HG03060 (cell line): ENCODE results near the gene LMX1B.

Experiments
- ATAC-seq: cut with Tn5 transposase; IDR thresholded peaks from one replicate; pipeline ENCODE4 v1.9.1; 2021; ENCODE audit warnings: low read depth, moderate number of reproducible peaks; ENCODE audit not compliant: unreplicated experiment

The LMX1B gene

DNA sequence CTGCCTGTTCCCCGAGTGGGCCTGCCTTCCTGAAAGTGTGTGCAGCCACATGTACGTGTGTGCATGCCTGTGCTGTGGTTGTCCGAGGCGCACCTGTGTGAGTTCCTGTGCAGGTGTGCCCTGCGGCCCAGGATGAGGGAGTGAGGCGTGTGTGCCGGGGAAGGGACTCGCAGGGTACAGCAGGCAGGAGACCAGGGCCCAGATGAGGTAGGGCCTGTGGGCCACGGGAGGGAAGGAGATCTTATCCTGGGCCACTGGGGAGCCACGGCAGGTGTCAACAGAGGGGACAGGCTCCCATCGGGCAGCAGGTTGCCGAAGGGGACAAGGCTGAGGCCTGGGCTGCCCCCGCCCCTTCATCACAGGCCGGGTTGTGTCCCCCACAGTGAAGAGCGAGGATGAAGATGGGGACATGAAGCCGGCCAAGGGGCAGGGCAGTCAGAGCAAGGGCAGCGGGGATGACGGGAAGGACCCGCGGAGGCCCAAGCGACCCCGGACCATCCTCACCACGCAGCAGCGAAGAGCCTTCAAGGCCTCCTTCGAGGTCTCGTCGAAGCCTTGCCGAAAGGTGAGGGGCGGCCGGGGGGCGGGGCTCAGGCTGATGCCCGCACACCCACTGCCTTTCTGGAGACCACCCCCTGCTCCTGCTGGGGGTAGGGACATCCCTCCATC is 79.2 kb downstream of the LMX1B start:
- no peak for ATAC-seq

DNA sequence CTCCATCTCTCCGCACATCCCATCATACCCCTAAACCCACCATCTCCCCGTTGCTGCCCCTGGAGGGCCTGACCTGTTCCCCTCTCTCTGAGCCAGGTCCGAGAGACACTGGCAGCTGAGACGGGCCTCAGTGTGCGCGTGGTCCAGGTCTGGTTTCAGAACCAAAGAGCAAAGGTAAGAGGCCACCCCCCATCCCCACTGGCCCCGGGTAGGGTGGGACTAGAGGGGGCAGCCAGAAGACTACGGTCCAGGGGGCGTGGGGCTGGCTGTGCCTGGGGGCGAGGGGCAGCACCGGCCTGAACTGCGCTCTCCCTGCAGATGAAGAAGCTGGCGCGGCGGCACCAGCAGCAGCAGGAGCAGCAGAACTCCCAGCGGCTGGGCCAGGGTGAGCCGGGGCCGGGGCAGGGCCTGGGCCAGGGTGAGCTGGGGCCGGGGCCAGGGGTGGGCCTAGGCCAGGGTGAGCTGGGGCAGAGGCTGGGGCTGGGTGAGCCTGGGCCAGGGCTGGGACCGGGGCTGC is 79.8 kb downstream of the LMX1B start:
- ATAC-seq, result no peak

DNA sequence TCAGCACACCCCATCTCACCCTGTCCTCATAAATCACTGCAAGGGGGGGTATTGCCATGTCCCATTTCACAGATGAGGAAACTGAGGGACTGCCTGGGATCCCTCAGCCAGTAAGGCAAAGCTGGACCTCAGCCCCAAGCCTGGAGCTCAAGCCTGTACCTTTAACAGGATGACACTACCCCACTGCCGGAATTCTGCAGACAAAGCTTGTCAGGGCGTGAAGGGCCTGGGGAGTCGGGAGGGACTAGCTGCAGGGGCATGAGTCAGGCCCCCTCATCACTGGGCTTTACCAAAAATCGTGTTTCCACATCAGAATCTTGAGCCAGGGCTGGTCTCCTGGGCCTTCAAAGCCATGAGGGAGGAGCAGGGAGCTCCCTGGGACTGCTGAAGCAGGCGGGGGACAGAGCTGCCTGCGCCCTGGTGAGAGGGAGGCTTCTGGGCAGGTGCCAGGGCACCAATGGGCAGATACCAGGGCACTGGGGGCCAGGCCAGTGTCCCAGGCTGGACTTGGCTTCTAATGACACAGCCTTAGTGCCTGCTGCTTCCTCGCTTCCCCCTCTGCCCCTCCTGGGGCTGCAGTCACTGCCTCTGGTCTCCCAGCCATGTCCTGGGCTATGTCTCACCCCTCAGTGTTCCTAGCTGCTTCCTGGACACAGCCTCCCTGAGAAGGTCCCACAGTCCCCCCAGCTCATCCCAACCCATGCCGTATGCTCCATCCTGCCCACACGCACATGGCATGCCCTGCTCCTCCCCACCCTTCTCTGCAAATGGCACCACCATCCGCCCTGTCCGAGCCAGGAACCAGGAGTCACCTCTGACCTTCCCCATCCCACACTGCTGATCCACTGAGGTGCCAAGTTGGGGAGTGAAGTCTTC is 80.7 kb downstream of the LMX1B start:
- no peak for ATAC-seq

DNA sequence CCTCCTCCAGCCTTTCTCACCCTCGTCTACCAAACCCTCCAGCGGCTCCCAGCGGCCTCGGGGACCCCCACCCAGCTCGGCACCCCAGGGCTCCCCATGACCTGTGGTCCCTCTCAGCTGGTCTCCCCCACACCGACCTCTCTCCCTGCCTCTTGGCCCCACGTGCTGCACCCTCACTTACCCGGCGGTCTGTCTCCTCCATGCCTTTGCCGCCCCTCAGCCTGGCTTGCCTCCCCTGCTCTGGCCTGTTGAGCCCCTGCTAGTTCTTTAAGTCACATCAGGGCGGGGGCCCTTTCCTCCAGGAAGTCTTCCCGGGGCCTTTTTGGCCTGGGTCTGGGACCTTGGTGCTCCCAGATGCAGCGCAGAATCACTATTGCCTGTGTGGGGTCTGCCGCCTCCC is 81.5 kb downstream of the LMX1B start:
- no peak for ATAC-seq

DNA sequence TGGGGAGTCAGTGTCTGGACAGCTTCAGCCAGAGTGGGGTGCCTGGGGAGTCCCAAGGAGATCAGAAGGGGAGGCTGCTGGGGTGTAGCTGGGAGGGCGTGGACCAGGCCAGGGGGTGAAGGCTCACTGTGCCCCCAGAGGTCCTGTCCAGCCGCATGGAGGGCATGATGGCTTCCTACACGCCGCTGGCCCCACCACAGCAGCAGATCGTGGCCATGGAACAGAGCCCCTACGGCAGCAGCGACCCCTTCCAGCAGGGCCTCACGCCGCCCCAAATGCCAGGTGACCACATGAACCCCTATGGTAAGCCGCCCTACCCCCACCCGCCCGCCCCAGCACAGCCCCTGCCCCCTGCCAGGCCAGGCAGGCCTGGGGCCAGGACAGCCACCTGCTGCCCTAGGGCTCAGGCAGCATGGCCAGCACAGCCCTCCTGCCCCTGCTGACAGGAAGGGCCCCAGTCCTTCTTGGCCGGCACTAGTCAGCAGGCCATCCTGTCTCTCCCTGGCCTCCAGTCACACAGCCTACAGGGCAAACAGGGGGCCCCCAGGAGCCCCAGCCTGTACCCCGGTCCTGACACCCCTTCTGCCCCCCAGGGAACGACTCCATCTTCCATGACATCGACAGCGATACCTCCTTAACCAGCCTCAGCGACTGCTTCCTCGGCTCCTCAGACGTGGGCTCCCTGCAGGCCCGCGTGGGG is 82.1 kb downstream of the LMX1B start:
- ATAC-seq, result no peak

DNA sequence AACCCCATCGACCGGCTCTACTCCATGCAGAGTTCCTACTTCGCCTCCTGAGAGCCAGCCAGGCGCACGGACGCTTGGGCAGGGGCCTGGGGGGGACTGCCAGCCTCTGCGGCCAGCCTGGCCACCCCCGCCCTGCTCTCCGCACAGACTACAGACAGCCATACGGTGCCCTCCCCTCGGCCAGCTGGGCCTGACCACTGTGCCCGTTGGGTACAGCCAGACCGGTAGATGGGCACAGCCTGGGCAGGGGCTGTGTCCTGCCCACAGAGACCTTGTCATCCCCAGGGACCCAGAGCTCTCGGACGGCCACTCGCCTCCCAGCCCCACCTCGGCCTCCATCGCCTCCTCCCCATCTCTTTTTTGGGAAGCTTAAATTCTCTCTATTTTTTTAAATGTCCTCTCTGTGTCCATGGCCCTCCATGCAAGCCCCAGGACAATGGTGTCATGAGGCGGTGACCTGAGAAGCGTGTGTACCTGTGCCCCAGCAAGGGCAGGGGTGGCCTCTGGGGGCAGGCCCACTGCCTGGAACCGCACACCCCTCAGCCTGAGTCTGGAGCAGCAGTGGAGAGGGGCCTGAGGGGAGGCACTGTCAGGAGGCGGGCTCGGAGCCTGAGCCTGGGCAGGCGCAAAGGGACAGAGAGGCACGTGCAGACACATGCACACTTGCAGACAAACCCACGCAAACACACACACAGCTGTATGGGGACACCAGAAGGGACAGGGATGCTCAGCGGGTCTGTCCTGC is 82.8 kb downstream of the LMX1B start:
- ATAC-seq, result no peak

DNA sequence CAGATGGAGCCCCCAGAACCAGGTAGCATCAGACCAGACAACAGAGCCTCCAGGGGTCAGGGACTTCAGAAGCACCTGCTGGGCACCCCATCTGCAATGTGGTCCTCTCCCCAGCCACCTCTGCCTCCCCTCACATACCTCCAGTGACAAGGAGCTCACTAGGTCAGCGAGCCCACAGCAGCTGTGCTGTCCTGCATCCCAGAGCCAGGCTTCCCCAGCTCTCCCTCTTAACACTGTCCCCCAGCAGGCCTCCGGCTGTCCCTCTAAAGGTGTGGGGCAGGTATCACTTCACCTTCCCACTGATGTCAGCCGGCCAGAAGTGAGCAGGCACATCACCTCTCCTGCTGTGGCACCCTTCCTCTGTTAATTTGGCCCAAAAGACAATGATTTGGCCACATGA is 83.6 kb downstream of the LMX1B start:
- ATAC-seq, result no peak

DNA sequence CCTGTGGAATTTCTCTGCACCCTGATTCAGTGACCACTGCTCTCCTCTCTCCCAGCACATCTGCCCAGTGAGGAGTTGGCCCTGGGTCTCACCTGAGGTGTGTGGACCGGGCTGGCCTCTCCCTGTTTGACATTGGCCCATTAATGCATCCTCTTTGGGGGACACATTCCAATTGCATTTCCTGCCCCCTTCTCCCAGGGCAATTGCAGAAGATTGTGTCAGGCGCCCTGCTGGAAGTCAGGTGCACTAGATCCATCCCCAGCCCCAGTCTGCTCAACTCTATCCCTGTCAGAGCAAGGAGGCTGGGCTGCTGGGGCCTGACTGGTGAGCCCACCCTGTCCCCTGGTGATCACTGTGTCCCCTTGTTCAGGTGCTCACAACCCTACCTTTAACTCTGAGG is 84.5 kb downstream of the LMX1B start:
- ATAC-seq, result no peak

DNA sequence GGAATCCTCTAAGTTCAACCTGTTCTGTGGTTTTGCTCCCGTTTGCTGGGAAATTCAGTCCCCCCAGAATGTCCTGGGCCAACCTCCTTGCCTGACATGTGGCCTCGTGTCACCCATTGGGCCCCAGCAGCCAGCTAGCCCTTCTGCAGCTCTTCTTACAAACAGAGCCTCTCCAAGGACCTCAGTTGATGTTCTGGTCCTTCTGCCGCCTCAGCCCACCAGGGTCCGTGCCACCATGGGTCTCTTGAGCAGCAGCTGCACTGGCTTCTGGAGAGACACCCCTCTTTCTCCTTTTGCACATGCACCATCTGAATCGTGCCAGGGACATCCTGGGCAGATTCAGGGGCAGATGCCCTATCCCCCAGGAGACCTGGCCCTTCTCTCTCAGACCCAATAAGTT is 85.0 kb downstream of the LMX1B start:
- ATAC-seq, result no peak

DNA sequence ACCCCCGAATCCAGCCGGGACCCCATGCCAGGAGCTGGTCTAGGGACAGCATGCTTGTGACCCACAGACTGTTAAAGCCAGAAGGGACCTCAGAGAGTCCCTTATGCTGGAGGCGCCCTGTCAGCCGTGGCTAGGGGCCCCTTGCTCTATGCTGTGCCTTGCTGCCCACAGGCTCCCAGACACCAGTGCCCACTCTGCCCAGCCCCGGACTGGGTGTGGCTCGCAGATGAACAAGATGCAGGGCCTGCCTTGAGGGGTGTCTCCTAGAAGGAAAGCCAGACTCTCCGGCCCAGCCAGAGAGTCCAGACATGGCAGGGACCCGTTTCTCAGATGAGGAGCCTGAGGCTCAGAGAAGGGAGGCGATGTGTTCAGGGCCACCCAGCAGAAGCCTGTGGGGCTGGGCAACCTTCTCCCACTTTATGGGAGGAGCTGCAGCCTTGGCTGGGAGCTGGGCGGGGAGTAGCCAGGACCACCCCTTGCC is 85.7 kb downstream of the LMX1B start:
- ATAC-seq, result no peak

DNA sequence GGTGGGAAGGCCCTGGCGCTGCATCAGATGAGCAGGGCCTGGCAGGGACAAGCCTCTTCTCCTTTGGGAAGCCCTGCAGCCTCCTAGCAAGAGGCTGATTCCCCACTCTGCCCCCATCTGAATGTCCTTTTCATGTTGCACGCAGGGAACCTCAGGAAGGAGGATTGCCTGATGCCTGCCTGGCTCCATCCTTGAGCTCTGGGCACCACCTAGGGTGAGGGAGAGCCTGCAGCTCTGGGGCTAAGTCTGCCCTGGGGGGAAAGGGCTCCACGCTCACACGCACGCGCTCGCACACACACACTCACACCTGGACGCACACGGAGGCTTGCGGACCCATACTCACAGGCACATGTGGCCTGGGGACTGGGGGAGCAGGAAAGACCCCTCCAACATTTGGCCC is 86.6 kb downstream of the LMX1B start:
- no peak for ATAC-seq

DNA sequence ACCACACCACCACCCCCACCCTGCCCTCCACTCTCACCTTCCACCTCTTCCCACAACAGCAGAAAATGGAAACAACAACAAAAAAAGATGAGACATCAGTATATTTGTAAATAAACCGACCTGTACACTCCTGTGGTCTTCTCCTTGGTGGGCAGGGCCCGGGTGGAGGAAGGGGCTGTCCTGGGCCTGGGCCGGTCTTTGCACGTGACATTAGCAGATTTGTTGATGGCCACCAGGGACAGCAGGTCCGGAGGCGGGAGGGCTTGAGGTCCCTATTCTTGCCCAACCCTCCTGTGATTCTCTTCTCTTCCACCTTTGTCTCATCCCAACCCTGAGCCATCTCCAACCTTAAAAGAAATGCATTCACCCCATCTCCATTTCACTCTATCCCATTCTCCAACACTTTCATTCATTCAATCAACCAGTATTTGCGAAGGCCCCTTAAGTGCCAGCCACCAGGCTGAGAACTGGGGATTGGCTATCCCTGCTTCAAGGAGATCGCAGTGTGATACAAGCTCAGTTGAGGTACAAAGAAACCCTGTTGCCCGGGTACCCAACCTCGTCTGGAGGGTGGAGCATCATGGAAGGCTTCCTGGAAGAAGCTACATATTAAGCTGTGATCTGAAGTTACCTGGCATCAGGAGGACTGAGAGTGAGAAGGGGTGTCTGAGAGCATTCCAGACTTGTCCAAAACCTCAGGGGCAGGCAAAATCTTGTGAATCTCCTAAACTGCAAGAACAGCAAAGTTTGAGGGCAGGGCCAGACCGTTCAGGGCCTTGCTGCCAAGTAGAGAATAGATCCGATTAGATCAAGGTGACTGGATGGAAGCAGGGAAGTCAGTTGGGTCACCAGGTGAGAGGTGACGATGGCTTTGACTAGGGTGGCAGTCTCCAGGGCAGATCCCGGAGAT is 87.4 kb downstream of the LMX1B start:
- ATAC-seq, result no peak

DNA sequence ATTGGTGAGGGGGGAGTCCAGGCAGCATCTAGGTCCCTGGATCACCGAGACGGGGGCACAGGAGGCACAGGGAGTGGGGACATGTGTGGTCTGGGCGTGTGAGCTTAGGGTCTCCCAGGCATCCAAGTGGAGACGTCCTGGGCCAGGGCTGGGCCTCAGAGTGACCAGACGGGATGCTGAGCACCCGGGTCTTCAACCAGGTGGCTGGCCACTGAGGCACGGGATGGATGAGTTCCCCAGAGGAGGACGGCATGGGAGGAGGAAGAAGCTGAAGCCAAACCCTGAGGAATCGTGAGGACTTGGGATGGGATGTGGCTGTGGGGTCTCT is 88.0 kb downstream of the LMX1B start:
- ATAC-seq, result no peak

DNA sequence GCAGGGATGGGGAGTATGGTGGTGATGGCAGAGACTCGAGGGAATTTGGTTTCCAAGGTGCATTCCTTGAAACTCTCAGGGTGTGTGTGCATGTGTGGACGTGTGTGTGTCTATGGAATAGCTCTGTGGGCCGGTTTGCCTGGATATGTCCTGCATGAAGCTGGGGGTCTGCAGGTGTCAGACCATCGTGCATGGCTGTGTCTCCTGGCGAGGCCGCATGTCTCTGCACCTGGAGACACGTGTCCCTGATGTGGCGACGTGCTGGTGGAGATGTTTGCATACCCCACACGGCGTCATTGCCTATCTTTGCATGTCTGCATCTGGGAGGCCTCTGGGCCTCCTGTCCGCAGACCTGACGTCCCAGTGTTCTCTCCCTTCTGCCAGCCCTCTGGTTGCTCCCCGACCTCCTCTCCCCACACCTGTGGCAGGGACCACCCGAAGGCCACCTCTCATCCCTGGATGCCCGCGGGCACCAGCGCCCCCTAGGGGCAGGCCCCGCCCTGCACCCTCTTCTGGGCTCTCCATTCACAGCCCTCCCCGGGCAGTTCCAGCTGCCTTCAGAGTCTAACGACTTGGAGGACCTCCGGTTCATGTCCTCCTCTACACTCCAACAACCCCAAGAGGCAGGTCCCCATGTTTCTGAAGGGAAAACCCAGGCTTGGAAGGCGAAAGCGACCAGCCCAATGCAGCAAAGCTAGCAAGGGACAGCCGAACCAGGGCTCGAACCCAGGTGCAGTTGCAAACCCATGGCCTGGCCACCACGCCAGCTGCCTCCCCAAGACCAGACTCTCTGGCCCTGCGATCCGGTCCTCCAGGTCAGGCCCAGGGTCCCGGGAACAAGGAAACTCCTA is 88.6 kb downstream of the LMX1B start:
- ATAC-seq, result no peak

DNA sequence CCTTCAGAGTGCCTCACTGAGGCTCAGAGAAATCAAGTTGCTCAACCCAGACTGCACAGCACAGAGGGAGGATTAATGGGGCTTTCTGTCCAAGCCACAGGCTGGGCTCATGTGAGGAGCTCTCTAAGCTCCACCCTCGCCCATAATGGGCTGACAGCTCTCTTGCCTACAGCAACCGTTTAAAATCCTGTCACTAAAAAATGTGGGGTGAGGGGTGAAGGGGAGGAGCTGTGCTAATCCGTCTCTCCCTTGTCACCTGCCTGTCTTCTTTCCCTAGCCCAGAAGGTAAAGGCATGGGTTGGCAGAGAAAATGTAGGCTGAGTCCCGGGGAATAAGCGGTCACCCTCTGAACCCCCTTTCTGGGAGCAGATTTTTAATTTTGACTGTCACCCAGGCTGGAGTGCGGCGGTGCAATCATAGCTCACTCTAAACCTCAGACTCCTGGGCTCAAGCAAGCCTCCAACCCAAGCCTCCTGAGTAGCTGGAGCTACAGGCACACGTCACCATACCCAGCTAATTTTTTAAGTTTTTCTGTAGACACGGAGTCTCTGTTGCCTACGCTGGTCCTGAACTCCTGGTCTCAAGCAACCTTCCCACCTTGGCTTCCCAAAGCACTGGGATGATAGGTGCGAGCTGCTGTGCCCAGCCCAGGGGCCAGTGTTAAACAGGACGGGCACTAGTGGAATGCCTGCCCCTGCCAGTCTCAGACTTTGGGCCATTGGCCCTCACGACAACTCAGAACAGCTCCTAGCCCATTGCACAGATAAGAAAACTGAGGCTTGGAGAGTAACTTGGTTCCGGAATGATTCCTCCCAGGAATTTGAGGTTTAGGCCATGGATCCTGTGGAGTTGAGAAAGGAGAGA is 89.5 kb downstream of the LMX1B start:
- ATAC-seq, result no peak

DNA sequence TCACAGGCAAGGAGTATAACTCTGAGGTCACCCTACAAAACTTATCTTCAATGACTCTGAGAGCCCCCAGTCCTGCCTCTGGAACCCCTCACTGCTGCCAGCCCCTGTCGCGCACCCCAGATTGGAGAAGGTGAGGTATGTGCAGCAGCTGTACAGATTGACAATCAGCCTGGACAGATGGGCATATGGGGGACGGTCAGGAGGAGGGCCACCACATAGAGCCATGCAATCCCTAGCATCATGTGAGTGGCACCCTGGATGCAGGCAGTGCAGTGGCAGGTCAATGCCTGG is 90.1 kb downstream of the LMX1B start:
- no peak for ATAC-seq

DNA sequence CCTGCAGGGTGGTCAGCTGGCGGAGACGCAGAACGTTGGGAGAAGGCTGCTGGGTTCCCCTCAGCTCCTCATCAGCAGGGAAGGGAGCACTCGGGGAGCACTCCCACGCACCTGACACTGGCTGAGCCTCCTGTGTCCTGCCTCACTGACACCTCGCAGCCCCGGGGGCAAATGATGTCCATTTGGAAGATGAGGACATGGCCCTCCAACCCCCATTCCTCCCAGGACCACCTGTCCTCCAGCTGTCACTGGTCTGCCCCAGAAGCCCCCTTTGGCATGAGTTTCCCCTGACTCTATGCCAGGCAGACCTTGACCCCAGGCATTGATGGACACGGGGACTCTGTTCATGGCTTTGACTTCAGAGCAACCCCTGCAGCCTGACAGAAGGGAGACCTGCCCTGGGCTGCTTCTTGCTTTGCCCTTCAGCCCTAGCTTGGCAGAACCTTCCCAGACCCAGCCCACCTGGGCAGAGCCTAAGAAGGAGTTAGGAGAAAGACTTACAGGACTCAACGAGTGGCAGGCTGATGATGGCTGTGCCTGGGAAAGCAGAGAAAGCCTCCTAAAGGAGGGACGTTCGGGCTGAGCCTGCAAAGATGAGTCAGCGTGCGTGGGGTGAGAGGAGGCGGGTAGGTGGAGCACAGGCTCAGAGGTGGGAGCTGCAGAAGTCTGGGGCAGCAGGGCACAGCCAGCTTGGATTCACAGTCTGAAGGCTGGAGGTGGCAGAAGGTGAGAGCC is 90.6 kb downstream of the LMX1B start:
- ATAC-seq, result no peak
